Femur (tissue), 1 donor: ENCODE measurements around the gene SLAMF9.

ENCODE experiments used
- DNase-seq: peaks from one replicate; pipeline ENCODE4 v3.0.0-alpha.2; 2017

Gene SLAMF9

GRCh38 chr1:159953536-159954515 is at the start of gene SLAMF9:
TSS of gene SLAMF9 (minus strand) at chr1:159954237. CDS start at chr1:159954137, 100 bp downstream.
- DNase-seq, result no peak

DNA sequence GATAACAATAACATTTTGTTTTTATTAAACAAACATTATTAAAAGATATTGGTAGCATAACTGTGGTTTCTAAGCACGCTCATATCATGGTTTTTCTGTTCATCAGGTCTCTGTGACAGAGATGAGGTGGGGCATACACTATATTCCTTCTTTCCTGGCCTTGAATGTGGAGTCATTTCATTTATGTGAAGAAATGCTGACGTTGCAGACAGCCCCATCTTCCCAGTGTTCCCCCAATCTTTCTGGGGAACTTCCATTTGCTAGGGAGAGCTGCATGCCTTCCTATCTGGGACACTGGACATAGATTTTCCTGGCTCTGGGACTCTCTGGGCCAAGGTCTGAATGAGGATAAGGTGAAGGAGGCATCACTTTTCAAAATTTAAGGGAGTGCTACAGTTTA is 47.4 kb upstream of the SLAMF9 start:
- DNase-seq, result no peak

GRCh38 chr1:159999204-159999603 is 45.2 kb upstream of the SLAMF9 start:
- DNase-seq, result no peak

- no peak for DNase-seq
These were observed 42.6 kb upstream of the SLAMF9 start for GRCh38 chr1:159996653-159997052.

GRCh38 chr1:159994896-159995295 is 40.9 kb upstream of the SLAMF9 start:
- DNase-seq, result no peak

DNA sequence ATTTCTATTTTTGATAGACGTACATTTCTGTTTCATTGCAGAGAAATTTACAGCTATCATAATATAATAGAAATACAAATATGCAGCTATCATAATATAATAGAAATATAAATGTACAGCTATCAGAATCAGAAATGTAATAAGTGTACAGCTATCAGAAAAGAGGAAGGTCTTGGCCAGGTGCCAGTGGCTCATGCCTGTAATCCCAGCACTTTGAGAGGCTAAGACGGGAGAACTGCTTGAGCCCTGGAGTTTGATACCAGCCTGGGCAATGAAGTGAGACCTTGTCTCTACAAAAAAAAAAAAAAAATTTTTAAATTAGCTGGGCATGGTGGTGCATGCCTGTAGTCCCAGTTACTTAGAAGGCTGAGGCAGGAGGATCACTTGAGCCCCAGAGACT is 39.9 kb upstream of the SLAMF9 start:
- no peak for DNase-seq

DNA sequence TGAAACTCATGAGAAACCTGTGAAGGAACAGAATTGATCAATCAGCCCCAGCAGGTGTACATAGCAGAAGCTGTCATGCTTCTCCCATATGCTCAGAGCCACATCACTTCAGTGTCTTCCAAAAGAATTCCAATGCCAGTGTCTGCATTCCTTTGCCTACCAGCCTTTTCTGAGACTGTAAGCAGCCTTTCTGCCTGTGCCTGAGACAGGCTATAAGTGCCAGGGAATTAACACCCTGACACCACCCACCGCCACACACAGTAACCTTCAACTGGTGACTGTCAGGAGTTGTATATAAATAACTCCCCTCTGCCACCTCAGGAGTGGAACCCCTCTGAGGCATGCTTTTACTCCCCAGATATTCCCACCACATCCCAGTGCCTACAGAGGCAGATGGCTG is 38.1 kb upstream of the SLAMF9 start:
- DNase-seq, result no peak

- DNase-seq, result no peak
These were observed 37.5 kb upstream of the SLAMF9 start for GRCh38 chr1:159991513-159991912.

DNA sequence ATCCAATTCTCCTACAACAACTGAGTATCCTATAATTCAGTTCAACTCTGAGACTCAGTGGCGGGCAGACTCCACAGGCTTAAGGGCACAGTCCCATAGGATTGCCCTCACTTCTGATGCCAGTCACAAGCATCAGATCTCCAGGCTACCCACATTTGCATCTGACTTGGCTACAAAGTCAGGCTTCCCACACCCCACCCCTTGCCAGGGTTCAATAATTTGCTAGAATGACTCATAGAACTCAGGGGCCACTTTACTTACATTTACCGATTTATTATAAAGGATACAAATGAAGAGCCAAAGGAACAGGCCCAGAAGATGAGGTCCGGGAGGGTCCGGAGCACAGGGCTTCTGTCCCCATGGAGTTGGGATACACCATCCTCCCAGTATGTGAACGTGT is 36.0 kb upstream of the SLAMF9 start:
- no peak for DNase-seq

GRCh38 chr1:159989581-159989980 is 35.5 kb upstream of the SLAMF9 start:
- no peak for DNase-seq

DNA sequence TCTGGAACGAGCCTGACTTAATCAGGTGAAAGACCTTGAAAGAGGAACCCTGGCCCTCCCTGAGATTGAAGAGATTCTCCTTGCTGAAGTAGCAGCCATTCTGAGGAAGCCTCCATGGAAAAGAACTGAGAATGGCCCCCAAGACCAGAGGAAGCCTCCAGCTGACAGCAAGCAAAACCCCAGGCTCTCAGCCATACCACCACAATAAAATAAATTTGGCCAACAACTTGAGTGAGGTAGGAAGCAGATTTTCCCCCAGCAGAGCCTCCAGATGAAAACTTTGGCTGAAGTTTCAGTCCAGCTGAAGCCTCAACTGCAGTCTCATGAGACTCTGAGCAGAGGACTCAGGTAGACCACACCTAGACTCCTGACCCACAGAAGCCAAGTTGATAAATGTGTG is 34.0 kb upstream of the SLAMF9 start:
- no peak for DNase-seq

GRCh38 chr1:159987186-159987585 is 33.1 kb upstream of the SLAMF9 start:
- no peak for DNase-seq

- DNase-seq, result no peak
These were observed 32.5 kb upstream of the SLAMF9 start for GRCh38 chr1:159986531-159986930.

DNA sequence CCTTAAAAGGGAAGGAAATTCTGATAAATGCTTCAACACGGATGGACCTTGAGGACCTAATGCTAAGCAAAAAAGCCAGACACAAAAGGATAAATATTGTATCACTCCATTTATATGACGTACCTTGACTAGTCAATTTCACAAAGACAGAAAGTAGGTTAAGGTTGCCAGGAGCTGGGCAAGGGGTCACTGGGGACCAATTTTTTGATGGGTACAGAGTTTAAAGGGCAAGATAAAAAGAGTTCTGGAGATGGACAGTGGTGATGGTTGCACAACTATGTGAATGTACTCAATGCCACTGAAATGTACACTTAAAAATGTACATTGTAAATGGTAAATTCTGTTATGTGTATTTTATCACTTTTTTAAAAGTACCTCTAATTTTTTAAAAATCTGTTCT is 32.1 kb upstream of the SLAMF9 start:
- no peak for DNase-seq

DNA sequence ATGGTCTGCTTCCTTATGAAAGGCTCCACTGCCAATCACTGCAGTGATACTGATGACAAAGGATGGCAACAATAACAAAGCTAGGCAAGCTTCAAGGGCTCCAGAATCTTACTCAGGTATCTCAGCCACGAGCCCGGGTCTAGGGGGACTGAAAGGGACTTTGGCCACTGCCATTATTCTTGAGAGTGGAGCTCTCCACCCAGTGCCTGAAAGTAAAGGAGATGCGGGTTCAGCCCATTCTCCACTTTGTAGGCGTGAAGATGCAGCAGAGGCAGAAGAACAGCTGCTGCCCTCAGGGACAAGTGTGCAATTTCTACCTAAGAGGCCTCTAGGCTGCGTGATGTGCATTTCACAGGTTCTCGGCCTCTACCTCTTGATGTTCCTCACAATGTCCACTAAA is 31.4 kb upstream of the SLAMF9 start:
- DNase-seq, result no peak

- no peak for DNase-seq
These were observed 29.6 kb upstream of the SLAMF9 start for GRCh38 chr1:159983681-159984080.

DNA sequence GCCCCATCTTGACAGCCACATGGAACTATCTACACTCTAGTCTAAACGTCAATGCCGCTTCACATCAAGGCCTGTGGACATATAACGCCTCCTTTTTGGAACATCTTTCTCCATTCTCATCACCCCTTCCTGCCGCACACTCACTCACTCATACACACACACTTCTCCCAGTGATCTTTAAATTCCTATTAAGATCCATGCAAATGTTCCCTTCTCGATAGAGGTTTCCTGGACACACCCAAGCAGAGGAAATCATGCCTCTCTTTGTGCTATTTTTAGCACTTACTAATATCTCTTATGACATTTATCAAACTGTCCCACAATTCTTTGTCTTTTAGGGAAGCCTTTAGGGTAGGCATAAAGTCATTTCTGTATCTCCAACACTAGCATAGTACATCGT is 28.2 kb upstream of the SLAMF9 start:
- DNase-seq, result no peak

GRCh38 chr1:159981351-159982055 is 27.5 kb upstream of the SLAMF9 start:
- no peak for DNase-seq

DNA sequence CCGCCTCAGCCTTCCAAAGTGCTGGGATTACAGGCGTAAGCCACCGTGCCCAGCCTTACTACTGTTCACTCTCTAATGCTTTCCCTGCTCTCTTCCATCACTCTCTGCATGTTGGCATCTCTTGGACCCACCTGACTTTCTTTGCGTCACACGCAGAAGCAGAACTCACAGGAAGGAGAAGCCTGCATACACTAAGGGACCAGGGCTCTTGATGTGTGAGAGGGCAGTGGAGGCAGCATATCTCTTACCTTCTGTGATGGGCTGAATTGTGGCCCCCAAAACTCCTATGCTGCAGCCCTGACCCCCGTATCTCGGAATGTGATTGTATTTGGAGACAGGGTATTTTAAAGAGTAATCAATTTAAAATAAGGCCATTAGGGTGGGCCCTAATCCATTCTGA is 26.7 kb upstream of the SLAMF9 start:
- no peak for DNase-seq

GRCh38 chr1:159980076-159980475 is 26.0 kb upstream of the SLAMF9 start:
- DNase-seq, result no peak

DNA sequence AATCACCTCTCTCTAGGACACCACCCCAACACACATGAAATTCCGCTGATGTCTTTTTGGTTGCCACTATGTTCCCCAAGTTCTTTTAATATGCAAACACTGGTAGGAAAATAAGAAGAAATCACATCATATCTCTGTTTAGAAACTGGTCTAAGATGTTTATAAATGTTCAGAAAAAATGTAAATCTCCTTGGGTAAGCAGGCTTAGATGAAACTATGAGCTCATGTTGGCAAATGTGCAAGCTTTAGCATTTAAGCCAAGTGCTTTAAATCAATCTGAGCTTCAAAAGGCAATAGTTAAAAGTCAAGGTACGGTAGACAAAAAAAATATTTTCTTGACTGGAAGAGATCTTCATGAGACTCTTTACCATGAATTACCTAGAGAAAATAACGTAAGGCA is 25.2 kb upstream of the SLAMF9 start:
- DNase-seq, result no peak

- DNase-seq, result no peak
These were observed 24.0 kb upstream of the SLAMF9 start for GRCh38 chr1:159978107-159978398.

GRCh38 chr1:159977364-159978106 is 23.5 kb upstream of the SLAMF9 start:
- DNase-seq, result no peak
